Measurements from ENCODE around the gene HOXC12. TPM values are rescaled to one million over a fixed set of nuclear protein-coding genes. Genes with fewer than 3 reads are reported as not detected.

The HOXC12 gene
- total RNA-seq, 4 donors from 2014 or later: 0.22 to 1.4 TPM; not detected in 2

GRCh38 chr12:53982648-53983567, 28.2 kb downstream of the HOXC12 start:
- Histone ChIP-seq H3K27me3 (peaks cover 0 to 94% of the 10 kb centered on the region in 2 donors), H3K9me3 (no peaks in the 10 kb centered on the region), H3K36me3 (no peaks in the 10 kb centered on the region), H3K4me3 (no peak overlapping the region), H3K27ac (peak overlapping the region in 1 of 4 donors; percentile 39), H3K4me1 (peaks cover 0 to 35% (median 8%) of the 10 kb centered on the region in 4 donors)
- TF ChIP-seq EP300 (IDR thresholded peaks at IDR 0.05) (no peak), POLR2A (IDR thresholded peaks at IDR 0.05) (no peak), CTCF (IDR thresholded peaks at IDR 0.05) (no peak)
- 69 to 72% methylated on average over 26 of the region's 26 CpGs for WGBS, 2 donors
- no peak for DNase-seq (ENCODE audit: low spot score in 2 of 2)

- TF ChIP-seq CTCF (IDR thresholded peaks at IDR 0.05): no peak
- TF ChIP-seq EP300 (IDR thresholded peaks at IDR 0.05): no peak
- no peak for TF ChIP-seq POLR2A (IDR thresholded peaks at IDR 0.05)
- no peak for DNase-seq (ENCODE audit: low spot score in 2 of 2)
- peak overlapping the region in 1 of 4 donors; percentile 88 for H3K27ac ChIP-seq
- no peaks in the 10 kb centered on the region for H3K36me3 ChIP-seq
- H3K4me3 ChIP-seq: peak overlapping the region in 1 of 4 donors; percentile 66
- WGBS, 2 donors: 58 to 72% methylated on average over 17 of the region's 17 CpGs
- H3K27me3 ChIP-seq: peaks cover 0 to 93% of the 10 kb centered on the region in 2 donors
- no peaks in the 10 kb centered on the region for H3K9me3 ChIP-seq
- peaks cover 0 to 33% (median 8%) of the 10 kb centered on the region in 4 donors for H3K4me1 ChIP-seq
Observed at GRCh38 chr12:53983568-53983949, 28.9 kb downstream of the HOXC12 start.

- WGBS, 2 donors: 45% methylated on average over 30 of the region's 30 CpGs
- no peak for TF ChIP-seq CTCF (IDR thresholded peaks at IDR 0.05)
- TF ChIP-seq POLR2A (IDR thresholded peaks at IDR 0.05): no peak
- no peak for TF ChIP-seq EP300 (IDR thresholded peaks at IDR 0.05)
- peak overlapping the region in 1 of 4 donors; percentile 66 for H3K4me3 ChIP-seq
Observed at GRCh38 chr12:53983950-53984572, 29.4 kb downstream of the HOXC12 start.

DNA sequence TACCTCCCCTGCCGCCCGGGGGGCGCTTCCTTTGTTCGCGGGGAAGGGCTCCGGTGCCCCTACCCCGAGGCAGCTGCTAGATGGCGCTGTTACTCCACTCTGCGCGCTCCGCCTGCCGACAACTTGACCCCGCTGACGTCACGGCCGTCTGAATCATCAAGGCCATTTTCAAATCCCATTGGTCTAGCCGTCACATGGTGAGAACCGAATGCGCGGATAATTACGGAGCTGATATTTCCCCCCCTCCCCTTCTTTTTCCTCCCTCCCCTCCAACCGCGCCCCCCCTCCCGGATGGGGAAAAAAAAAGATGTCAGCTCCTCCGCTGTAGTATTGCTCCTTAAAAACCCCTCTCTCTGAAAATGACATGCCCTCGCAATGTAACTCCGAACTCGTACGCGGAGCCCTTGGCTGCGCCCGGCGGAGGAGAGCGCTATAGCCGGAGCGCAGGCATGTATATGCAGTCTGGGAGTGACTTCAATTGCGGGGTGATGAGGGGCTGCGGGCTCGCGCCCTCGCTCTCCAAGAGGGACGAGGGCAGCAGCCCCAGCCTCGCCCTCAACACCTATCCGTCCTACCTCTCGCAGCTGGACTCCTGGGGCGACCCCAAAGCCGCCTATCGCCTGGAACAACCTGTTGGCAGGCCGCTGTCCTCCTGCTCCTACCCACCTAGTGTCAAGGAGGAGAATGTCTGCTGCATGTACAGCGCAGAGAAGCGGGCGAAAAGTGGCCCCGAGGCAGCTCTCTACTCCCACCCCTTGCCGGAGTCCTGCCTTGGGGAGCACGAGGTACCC, 30.4 kb downstream of the HOXC12 start, which contains the start of gene HOXC10:
Gene HOXC10 (plus strand): TSS at position 246 of the 791 bp plus-strand sequence. CDS start 114 bp downstream, at position 360.
- DNase-seq (ENCODE audit: low spot score in 2 of 2): peak; percentile 93 to 95
- H3K27ac ChIP-seq: peak within 1 kb of the TSS; percentile 68 to 88 (median 76)
- 1 to 2% methylated on average over 34 to 43 of the region's 55 CpGs for whole genome bisulfite sequencing, 2 donors
- no peaks in the 10 kb centered on the region for H3K36me3 ChIP-seq
- peaks cover 0 to 46% (median 11%) of the 10 kb centered on the region in 4 donors for H3K4me1 ChIP-seq
- TF ChIP-seq POLR2A (IDR thresholded peaks at IDR 0.05) (peak in 1 of 2 donors; percentile 24), CTCF (IDR thresholded peaks at IDR 0.05) (peak; percentile 71 to 89 (median 80)), EP300 (IDR thresholded peaks at IDR 0.05) (peak in 1 of 2 donors; percentile 76)
- peak within 1 kb of the TSS; percentile 36 to 66 (median 50) for H3K4me3 ChIP-seq
- peaks cover 0 to 92% of the 10 kb centered on the region in 2 donors for H3K27me3 ChIP-seq
- no peaks in the 10 kb centered on the region for H3K9me3 ChIP-seq

More at GRCh38 chr12:53983950-53984572, 29.4 kb downstream of the HOXC12 start:
- H3K27ac ChIP-seq: peak overlapping the region in 2 of 4 donors; percentile 30 to 88
- peaks cover 0 to 93% of the 10 kb centered on the region in 2 donors for H3K27me3 ChIP-seq
- H3K9me3 ChIP-seq: no peaks in the 10 kb centered on the region
- H3K36me3 ChIP-seq: no peaks in the 10 kb centered on the region
- peaks cover 0 to 38% (median 10%) of the 10 kb centered on the region in 4 donors for H3K4me1 ChIP-seq
- DNase-seq (ENCODE audit: low spot score in 2 of 2): no peak
